GM18520 (cell line): ENCODE results near the gene CAB39.
A peak's percentile ranks its signal among the peaks of the same experiment; 100 is the strongest.

Experiments used
- ATAC-seq: cut with Tn5 transposase; IDR thresholded peaks from one replicate; pipeline ENCODE4 v1.9.1; 2021; ENCODE audit not compliant: unreplicated experiment

Gene CAB39

DNA sequence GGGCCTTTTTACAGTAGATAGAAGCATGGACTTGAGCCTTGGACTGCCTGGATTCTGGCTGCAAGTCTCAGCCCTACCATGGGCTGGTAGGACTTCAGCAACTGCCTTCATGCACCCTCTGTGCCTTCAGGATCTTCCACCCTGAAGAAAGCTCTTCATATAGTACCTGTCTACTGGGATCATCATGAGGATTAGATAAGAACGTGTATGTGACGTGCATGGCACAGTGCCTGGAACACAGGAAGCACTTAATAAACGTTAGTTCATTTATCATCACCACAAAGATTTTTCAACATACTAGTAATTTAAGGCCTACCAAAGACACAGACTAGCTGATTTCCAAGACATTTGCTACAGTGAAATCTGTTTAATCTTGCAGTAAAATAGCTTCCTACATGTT is 98.9 kb downstream of the CAB39 start:
- ATAC-seq, result no peak

DNA sequence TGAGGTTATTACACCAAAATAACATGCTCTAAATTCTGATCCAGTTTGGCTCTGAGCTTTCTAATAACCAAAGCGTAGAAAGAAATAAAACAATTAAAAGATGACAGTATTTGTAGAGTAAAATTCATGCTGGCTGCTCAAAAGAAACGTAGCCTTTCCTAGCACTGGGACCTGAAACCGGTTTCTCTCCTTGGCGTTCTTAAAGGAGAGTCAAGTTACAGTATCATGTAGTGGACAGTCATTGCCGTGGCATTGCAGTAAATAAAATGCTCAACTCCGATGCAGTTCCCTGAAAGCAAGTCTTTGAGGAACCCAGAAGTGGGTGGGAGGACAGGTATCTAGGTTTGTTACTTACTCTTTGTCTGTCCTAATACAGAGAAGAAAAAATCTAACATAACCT is 99.4 kb downstream of the CAB39 start:
- no peak for ATAC-seq

DNA sequence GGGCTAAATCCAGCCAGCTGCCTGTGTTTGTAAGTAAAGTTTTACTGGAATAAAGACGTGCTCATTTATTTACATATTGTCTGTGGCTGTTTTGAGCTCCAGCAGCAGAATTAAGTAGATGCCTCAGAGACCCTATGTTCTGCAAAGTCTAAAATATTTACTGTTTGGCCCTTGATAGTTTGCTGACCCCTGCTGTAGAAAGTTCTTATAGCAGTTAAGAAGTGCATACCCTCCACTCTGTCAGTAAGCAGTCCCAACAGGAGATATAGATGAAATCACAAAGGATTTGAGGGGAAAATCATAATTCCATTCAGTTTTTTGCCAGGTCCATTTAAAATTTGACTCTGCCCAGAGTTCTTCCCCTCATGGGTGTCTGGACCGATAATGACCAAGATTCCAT is 102.0 kb downstream of the CAB39 start:
- ATAC-seq, result no peak

DNA sequence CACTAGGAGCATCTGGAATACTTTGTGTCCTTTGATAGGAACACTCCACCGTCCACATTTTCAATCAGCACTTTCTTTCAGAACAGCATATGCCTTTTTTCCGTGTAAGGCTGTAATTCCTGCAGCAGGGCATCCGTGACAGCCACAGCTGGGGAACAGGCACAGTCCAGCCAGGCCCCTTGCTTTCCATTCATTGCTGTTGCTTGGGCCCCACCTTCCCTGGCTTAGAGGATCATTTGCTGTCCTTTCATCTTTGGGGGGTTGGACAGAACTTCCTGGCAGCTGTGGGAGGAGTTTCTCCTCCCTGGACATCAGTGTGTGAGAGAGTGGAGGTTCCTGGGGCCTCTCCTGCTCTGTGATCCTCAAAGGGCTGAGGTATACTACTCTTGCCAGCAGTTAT is 102.4 kb downstream of the CAB39 start:
- no peak for ATAC-seq

DNA sequence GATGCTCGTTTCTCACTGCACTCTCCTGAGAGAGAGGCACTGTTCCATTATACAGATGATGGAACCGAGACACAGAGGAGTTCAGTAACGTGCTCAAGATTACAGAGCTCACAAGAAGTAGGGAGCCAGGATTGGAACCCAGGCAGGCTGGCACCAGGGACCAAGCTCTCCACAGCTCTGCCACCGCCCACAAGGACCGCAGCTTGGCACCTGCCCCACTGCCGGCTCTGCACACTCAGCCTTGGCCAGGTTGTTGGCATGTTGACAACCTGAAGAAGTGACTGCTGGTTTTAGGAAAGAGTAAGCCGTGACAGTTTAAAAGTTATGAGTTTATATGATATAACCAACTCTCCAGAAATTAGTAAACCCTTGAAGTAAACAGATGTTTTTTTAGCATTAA is 104.1 kb downstream of the CAB39 start:
- no peak for ATAC-seq

DNA sequence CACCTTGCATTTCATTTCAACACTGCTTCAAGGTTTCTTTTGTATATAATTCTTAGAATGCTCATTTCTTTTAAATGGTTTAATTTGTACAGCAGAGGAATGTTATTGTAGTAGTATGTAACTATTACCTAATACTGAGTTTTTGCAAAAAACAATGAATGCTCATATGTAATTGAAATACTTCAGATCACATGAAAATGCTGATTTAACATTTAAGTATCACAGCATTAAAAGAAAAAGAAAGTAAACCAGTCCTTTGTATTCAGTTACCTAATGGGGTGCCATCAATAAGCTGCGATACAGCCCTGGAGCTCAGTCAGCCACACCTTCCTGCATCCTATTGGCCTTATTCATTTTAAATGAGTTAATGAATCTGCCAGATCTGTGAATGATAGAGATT is 106.8 kb downstream of the CAB39 start:
- no peak for ATAC-seq

DNA sequence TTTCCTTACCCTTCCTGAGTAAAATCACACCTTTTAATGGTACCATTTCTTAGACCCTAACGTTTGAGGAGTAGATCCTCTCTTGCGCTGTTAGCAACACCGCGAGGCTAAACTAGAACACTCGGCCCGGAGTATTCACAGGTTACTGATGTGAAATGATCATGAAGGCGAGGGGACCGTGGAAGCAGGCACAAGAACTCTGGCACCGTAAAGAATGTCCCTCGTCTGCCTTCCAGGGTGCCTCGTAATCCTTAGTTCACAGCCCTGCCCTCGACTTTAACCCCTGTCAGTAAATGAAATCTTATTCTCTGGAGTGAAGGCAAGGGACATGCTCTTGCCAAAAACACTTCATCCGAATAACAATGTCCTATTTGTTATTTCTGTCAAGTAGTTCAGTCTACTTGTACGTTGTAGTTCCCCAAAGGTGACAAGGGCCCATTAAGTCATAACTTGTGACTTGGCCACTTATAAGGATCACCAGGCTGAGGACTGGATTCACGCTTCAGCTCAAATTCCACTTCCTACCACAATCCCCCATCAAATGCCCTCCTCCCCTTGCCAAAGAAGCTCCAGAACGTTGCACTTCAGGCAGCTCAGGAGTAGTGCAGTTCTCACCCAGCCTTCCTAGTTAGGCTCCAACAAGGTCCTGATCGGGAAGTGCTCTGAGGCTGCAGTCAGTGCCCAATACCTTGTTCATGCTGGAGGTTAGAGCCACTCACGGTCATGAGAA is 108.8 kb downstream of the CAB39 start:
- ATAC-seq, result no peak

DNA sequence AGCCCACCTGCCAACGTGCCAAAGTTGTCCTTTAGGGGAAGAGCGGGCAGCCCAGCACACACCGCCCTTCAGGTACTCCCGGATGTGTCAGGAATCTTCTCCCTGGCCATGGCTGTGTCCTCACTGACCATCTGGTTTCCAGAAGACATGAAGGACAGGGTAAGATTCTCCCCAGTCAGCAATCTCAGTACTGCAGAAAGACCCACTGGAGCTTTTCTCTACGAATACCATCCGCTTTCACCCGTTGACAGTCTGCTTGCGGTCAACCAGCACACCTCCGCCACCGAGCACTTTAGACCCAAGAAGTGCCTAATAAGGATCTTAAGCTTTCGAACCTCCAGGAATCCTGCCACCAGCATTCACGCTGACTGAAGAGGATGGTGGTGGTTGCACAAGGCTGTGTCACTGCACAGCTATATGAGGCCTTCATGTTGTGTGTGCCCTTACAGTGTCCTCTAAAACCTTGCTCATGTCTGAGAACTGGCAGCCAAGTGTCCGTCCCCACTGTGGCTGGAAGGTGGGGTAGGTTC is 109.4 kb downstream of the CAB39 start:
- no peak for ATAC-seq

DNA sequence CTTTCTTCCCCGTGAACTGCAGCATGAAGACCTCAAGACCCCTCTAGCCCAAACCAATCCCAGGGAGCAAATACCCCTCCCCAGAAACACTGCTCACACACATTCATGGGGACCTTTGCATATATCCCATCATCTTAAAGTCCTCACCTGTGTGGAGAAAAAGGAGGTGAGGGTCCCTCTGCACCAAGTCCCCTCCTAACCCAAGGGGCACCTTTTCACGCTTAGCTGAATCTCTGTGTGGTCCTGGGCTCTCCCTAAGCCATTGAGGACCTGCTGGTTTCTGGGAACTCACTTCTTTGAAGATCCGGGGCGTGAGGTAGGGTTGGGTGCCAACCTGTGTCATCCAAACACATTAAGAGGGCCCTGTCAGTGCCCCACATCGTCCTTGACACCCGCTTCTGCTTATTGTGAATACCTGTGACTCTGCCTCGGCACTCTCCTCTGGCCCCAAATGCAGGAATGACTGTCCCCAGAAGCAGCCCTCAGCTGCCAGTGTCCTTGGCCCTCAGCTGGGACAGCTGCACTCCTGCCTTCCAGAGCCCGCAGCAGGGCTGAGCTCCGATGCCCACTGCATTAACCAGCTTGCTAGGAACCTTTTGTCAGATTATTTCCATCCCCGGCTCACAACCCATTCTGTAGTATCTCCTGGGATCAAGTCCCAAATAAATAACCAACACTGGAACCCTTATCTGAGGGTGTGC is 110.8 kb downstream of the CAB39 start:
- ATAC-seq, result no peak

DNA sequence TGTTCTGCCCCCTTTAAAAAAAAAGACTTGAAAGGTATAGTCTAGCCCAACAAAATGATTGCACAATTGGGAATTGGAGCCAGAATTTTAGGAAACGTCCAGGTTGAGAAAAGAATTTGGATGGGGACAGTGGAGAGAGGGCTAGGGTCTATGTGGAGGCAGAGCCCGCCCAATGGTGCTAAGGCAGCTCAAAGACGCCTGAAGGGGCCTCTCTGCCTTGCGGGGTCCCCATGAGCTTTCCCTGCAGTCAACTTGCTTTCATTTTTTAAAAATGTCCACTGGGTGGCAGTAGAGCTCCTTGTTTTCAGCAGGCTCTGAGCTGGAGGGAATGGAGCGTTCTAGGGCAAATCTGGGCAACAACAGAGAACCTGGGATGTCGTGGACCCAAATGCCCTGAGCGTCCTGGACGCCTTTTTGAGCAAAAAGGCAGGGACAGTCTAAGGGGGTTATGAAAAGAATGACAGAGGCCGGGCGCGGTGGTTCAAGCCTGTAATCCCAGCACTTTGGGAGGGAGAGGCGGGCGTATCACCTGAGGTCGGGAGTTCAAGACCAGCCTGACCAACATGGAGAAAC is 111.8 kb downstream of the CAB39 start:
- ATAC-seq, result peak; percentile 52

DNA sequence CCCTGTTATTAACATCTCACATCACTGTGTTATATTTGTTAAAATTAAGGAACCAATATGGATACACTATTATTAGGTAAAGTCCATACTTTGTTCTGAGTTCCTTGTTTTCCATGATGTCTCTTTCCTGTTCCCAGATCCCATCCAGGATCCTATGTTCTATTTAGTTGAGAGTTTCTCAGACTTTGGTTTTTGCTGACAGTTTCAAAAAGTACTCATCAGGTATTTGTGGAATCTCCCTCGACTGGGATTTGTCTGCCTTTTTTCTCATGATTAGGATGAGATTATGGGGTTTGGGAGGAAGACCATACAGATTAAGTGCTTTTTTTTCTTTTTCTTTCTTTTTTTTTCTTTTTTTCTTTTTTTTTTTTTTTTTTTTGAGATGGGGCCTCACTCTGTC is 112.7 kb downstream of the CAB39 start:
- ATAC-seq, result no peak

DNA sequence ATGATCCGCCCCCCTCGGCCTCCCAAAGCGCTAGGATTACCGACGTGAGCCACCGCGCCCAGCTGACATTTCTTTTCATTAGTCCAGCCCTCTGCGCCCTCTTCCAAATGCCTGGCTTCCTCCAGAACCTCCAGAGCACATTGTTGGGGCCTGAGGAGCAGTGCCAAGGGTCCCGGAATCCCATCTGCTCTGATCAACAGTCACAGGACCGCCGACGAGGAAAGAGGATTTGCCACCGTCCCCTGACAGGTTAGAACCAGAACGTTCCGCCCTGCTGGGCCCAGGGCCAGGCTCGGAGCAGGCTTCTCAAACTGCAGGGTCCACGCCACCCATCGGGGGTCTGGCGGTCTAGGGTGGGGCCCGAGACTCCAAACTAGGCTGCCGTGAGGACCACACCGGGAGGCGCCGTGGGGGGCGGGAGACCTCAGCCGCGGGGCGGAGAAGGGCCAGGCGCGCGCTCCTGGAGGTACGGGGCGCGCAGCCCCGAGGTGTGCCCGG is 115.2 kb downstream of the CAB39 start:
- no peak for ATAC-seq

DNA sequence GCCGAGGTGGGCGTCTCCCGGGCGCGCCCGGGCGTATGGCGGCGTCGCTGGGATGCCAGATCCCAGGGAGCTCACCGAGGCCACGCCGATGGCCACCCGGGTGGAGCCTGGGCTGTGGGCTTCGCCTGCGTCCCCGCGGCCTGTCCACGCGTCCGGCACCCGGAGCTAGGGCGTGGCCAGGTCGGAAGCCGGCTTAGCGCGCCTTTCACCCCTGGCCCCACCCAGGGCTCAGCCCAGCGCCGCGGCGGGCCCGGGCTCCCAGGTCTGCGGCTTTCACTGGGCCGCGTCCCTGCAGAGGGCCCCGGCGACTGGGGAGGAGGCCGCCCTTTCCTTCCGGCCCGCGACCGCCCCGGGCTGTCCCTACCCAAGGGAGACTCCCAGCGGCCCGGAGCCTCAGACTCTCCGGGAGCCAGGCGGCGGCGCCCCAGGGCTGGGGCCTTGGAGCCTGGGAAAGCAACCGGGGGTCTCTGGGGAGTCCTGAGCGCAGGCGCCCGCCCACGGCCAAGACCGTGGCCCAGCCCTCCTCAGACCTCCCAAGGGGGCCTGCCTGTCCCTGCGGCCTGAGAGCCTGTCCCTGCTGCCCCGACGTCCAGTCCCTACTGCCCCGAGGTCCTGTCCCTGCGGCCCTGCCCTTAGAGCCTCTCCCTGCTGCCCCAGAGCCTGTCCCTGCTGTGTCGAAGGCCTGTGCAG is 115.8 kb downstream of the CAB39 start:
- ATAC-seq, result no peak

DNA sequence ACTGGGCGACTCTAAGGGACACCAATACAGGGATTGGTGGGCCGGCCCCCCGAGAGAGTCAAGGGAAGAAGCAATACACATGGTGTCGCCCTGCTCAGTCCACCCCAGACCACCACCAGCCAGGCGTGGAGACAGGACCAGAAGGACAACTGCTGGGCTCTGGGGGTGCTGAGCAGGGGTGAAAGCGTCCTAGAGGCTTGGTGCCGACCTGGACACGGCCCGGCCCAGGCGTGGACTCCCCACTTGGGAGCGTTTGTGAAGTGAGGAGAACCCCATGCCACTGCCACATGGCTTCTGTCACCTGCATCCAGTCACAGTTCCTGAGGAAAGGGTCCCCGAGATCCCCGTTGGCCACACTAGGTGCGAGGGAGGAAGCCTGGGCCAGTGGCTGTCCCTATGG is 116.7 kb downstream of the CAB39 start:
- no peak for ATAC-seq

DNA sequence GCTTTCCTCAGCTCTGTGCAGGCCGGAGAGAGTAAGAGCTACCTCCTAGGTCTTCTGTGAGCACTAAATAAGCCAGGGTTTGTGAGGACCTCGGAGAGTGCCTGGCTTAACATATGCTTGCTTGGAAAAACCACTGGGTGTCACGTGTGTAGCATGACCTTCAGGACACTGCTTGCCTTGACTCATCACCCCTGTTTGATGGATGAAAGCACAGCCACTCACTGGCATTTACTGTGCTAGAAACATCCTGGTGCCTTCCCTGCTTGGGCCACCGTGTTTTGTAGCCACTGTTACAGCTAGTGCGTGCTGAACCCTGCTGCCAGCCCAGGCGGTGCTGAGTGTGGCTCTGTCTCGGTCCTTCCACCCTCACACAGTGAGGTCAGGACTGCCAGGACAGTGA is 117.3 kb downstream of the CAB39 start:
- no peak for ATAC-seq

DNA sequence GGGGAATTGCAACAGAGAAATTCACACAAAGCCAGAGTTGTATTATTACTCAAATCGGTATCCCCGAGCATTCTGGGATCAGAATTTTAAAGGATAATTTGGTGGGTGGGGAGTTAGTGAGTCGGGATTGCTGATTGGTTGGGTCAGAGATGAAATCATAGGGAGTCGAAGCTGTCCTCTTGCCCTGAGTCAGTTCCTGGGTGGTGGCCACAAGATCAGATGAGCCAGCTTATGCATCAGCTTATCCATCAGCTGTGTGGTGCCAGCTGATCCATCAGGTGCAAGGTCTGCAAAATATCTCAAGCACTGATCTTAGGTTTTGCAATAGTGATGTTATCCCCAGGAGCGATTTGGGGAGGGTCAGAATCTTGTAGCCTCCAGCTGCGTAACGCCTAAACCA is 117.8 kb downstream of the CAB39 start:
- ATAC-seq, result no peak

DNA sequence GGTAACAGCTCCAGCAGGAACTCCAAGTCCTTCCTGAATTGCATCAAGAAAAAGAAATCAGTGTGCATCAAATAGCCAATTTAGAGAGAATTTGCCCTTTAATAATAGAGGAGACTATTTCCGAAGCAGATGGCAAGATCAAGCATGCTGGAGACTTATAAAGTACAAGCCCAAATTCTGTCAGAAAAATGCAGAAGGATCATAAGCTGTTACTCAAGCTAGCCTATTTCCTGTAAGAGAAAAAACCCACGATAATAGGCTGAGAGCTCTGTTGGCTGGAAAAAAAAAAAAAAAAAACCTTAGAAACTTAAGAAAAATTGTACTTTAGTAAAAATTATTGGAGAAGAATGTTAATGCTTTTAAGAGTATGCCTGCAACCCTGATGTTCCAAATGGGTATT is 127.7 kb downstream of the CAB39 start:
- ATAC-seq, result no peak

DNA sequence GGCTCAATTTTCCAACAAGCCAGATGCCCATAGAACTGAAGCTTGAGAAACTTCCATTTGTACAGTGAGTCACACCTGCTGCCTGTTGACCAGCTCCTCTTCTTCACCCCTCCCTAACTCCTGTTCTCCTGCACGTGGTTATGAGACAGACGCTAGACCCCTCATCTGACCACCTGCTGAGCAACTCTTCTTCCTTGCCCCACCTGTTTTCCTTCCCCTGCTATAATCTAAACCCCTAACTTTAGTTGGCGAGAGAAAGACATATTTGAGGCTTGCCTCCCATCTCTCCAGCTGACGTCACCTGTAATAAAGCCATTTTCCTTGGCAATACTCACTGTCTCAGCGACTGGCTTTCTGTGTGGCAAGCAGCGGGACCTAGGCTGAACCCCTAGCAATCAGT is 129.8 kb downstream of the CAB39 start:
- no peak for ATAC-seq

DNA sequence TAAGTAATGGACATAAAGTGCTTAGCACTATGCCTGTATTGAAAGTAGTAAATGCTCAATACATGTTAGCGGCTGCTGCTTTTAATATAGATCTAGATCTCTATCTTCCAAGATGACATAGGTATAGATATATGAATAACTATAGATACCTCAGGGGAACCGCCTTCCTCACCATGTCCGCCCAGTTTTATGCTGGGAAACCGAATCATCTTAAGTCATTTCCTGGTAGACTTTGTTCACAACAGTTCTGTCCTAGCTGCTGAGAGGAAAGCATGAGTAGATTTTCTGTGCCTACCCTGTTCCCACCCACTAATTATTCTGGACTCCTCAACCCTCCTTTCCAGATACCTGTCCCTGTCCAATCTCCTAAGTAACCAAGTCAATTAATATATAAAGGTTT is 130.5 kb downstream of the CAB39 start:
- no peak for ATAC-seq

DNA sequence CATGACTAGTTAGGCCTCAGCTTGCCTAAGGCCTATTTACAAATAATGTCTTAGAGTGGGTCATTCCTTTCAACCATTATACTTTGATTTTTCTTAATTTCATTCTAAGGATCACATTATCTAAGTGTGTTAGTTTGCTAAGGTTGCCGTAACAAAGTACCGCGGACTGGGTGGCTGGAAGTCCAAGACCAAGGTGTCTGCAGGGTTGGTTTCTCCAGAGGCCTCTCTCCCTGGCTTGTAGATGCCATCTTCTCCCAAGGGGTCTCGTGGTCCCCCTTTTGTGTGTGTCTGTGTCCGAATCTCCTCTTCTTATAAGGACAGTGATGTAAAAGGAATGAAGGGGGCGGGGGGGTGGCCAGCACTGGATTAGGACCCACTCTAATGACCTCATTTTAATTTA is 133.7 kb downstream of the CAB39 start:
- ATAC-seq, result no peak

DNA sequence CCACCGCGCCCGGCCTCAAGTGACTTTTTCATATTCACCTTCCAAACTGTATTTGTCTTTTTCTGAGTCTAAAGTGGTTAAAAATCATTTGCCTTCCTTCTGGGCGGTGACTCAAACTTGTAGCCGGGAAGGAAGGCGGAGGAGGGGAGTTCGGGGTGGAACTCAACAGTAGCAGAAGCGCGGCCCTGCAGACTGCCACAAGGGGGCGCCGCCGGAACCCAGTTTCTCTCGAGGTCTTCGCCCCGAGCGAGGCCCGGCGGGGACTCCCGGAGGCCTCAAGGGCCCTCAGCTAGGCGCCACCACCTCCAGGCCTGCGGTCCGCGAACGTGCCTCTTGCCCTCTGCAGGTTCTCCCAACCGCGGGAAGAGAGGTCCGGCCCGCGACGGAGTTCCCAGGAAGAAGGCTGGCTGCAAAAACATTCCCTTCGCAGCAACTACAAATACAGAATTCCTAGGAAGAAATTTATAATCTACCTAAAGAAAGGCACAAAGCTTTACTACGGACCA is 135.3 kb downstream of the CAB39 start:
- ATAC-seq, result peak; percentile 82
